Body of pancreas (tissue), 4 donors: ENCODE data around the gene ANO4.

Source experiments
- CTCF ChIP-seq, 7 experiments: fragments of 450-650 bp in 4 of 7; fragments of 200-600 bp in 3 of 7; sonication (generic) in 3 of 7; IDR thresholded peaks; one replicate each; pipeline ENCODE4 v1.5.1; 2016 to 2019; ENCODE audit warnings: antibody characterized with exemption in 7 of 7
- POLR2A ChIP-seq, 3 donors: fragments of 450-650 bp; IDR thresholded peaks; one replicate each; pipeline ENCODE4 v1.6.1; 2016; ENCODE audit warnings: antibody characterized with exemption in 3 of 3, mild to moderate bottlenecking in 2 of 3

GRCh38 chr12:100976735-100977134 is 182.2 kb downstream of the ANO4 start:
- TF ChIP-seq CTCF (IDR thresholded peaks at IDR 0.05), result no peak
- TF ChIP-seq POLR2A (IDR thresholded peaks at IDR 0.05), result no peak
